GM18502 (cell line): ENCODE data around the gene RBBP7.

ENCODE experiments used
- ATAC-seq: cut with Tn5 transposase; IDR thresholded peaks from one replicate; pipeline ENCODE4 v1.9.1; 2021; ENCODE audit warnings: mild to moderate bottlenecking; ENCODE audit not compliant: unreplicated experiment, poor library complexity

RBBP7 gene

DNA sequence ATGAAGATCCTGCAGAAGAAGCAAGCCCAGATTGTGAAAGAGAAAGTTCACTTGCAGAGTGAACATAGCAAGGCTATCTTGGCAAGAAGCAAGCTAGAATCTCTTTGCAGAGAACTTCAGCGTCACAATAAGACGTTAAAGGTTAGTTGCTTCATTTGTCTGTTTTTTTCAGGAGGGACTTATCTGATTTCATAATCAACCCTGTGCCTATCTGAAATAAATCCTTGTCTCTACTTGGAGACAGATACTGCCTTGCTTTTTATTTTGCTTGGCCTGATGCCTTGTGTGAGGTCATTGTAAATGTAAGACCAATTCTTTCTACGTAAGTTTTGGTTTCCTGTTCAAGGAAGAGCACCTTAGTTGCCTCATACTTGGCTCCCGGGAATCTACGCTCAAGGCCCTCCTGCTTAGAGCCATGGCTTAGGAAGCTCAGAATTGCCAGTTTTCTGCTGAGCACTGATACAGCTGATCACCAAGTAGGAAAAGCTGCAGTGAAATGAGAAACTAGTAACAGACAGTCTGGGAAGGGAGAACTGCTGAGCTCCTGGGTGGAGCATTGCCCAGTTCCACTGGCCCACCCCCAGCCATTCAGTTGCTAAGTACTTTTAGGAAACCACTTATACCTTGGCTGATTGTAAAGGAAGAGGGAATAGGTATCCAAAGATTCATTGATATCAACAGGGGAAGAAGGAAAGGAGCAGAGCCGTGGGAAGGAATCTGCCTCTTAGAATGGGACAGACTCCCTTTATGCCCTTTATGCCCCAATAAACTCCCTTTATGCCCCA, 41.8 kb downstream of the RBBP7 start:
- ATAC-seq, result no peak

DNA sequence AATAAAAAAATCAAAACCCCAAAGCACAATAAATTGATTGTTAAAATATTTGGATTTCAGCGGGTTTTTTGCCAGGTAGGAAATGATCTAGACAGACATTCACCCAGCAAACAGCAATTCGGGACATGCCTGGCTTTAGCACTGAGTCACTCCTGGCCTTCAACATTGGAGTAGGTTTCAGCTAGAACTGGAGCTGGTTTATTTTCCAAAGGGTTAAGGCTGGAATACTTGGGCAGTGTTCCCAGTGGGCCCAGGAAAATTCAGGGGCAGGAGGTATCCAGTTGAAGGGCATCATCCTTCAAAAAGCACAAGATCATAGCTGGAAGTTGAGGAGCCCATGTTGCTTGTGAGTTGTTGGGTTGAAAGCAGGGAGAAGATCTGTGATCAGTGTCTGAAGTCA, 42.9 kb downstream of the RBBP7 start:
- no peak for ATAC-seq

DNA sequence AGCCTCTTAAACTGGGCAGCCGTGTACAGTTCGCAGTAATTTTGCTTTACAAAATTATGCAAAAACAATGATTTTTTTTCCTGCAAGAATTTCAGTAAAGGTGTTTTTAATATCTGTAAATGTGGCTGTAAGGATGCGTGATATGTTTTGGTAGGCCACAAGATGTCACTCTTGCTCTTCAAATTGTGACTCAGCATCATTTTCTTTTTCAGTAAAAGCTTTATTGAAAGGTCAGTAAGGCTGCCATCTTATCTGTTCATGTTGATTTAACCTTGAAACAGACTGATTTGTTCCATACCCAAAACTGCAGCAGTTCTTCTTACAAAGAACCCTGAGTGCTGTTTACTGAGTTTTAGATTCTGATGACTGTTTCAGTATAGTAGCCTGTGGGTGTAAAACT, 44.0 kb downstream of the RBBP7 start:
- ATAC-seq, result no peak

DNA sequence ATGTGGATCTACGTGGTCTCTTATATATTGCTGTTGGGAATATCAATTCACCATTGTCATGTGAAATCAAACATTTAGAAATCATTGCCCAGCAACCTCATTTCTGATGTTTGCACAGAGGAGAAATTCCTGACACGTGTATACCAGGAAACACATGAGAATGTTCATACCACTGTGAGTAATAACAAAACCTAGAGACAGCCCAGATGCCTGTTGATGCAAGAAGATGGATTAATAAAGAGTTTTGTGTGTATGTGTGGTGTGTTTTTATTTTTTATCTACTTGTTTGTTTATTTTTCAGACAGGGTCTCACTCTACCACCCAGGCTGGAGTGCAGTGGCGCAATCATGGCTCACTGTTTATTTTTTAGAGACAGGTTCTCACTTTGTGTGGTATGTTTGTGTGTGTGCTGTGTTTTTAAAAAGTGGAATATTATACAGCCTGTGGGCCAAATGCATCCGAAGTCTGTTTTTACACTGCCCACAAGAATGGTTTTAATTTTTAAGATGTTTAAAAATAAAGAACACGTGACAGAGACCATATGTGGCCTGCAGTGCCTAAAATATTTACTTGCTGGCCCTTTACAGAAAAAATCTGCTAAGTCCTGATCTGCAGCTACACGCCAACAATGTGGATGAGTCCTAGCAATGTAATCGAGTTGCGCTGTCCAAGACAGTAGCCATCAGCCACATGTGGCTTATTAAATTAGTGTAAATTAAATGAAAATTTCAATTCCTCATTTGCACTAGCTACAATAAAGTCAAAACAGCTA, 44.7 kb downstream of the RBBP7 start:
- ATAC-seq, result no peak

DNA sequence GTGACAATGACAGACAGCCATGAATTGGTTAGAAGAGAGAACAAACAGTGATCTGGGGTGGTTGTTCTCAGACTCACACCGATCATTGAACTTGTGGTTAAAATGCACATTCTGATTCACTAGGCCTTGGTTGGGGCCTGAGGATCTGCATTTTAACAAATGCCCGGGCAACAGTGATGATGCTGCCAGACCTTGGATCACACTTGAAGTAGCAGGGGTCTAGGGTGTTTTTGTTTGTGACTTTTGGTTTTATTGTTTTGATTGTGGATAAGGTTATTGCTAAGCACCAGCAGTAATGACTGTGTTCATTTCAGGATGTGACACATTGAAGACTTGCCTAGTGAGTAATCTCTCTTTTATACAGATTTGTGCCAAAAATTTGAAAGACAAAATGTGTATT, 47.4 kb downstream of the RBBP7 start:
- ATAC-seq, result no peak

DNA sequence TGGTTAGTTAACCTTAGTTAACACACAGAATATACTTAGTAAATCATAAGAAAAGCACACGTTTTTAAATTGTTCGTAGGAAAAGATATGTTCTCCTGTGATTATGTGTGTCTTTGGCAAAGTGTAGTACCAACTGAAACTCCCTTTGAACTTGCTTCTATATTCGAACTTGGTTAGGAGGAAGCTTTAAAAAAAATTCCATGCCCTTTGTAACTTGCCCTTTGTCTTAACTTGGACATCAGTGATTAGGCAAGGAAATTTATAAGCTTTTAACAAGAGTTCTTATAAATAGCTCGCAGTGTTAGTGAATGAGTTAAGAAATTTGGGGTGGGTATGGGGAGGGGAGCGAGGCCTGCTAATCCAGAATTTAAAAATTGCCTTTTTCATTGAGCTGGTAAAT, 50.5 kb downstream of the RBBP7 start:
- ATAC-seq, result no peak

DNA sequence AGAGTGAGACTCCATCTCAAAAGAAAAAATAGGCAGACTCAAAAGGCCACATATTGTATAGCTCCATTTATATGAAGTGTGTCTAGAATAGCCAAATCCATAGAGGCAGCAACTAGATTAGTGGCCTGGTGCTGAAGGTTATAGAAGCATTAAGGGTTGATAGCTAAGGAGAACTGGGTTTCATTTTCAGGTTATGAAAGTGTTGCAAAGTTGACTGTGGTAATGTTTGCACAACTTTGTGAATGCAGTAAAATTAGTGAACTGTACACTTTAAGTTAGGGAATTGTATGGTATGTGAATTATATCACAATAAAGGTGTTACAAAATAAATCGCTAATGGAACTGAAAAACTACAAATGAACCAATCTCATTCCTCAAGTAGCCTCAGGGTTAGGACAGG, 55.6 kb downstream of the RBBP7 start:
- no peak for ATAC-seq

DNA sequence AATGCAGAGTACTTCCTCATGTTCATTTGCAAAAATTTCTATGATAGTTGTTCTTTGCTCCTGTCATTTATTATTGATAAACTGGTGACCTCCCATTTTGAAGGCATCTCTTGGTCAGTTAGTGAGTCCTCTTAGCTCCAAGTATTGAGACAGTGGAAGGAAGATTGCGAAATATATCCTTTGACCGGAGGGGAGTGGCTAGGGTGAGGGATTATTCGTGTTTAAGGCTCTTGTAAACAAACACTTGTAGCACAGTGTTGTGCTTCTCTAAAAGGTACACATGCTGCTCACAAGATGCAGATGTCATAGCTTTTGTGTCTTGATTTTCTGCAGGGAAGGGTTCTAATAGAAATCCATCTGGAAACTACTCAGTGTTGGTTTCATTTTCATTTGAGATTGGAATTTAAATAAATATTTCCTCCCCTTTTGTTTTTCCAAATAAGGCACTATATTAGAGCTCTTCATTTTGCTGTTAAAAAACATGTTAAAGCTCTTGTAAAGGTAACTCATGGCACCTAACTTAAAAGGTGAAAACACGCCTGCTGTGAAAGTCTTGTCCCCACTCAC, 62.1 kb downstream of the RBBP7 start:
- ATAC-seq, result no peak

DNA sequence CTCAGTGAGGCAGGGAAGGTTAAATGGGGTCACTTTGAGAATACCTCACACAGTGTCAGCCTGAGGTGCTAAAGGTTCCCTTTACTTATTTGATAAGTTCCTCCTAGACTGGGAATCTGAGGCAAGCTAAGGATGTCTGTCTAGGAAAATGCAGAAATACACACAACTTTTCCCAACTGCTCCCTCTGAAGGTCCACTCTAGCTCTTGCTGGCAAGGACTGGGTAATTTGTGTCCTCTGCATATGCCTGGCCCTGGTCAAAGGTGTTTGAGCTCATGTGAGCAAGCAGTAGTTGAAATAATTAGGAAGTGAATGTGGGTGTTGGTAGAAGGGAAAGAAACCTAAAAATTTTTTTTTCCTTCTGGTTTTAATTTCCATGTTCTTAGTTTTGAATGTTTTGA, 62.6 kb downstream of the RBBP7 start:
- no peak for ATAC-seq

DNA sequence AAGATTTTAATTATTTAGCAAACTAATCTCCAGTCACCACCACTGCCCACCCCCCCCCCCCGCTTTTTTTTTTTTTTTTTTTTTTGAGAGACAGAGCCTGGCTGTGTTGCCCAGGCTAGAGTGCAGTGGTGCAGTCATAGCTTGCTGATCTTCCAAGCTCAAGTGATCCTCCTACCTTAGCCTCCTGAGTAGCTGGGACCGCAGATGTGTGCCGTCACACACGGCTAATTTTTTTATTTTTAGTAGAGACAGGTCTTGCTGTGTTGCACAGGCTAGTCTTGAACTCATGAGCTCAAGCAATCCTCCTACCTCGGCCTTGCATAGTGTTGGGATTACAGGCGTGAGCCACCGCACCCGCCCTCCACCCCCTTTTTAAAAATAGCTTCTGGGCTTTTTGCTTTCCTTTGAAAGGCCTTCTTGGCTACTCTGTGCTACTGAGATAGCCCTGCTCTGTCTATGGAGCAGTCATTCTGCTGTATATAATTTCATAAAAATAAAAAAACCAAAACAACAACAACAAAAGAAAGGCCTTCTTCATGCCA, 65.2 kb downstream of the RBBP7 start:
- ATAC-seq, result peak; percentile 81

DNA sequence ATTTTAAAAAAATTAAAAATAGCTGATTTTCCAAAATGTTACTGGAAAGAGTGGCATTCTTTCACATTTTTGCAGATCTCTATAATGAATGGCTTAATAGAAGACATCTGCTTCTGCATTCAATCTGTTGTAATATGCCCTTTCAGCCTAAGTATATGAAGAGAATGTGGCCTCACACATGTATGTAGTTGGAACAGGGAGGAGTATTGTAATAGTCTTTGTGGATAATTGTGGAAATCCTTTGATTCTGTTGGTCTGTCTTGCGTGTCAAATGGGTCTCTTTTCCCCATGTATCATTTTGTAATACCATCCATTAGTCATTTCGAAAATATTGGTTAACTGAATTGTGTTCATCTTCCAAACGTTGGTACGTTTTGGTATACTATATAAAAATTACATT, 72.3 kb downstream of the RBBP7 start:
- no peak for ATAC-seq

DNA sequence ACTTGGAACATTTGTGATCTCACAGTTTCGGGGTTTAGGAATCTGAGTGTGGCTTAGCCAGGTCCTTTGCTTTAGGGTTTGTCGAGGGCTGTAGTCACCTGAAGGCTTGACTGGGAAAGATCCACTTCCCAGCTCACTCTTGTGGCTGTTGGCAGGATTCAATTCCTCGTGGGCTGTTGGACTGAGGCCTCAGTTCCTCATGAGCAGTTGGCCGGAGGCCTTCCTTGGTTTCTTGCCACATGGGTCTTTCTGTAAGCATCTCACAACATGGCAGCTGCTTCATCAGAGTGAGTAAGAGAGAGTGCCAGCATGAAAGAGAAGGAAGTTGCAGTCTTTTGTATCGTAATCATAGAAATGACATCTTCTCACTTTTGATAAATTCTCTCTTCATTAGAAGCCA, 72.8 kb downstream of the RBBP7 start:
- no peak for ATAC-seq

DNA sequence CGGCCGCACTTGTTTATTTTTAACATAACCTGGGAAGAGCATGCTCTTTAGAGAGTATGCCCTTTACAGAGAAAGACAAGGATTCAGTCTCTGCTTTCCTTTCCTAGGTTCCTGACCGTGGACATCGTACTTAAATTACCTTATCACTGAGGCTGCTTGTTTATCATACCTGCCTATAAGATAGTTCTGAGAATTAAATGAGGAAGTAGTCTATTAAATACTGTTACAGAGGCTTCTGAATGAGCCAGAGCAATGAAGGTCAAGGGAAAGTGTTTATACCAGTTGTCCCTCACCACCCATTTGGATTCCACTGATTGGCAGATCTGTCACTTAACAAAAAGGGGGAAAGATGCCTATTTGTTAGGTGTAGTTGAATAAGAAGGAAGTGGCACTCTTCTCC, 73.9 kb downstream of the RBBP7 start:
- ATAC-seq, result no peak
